GM12878 (cell line): ENCODE results near the gene LTN1. TPM values are rescaled to one million over a fixed set of nuclear protein-coding genes. Genes with fewer than 3 reads are reported as not detected.
A peak's percentile ranks its signal among the peaks of the same experiment; 100 is the strongest.

Experiments
- CBFB ChIP-seq: IDR thresholded peaks from 2 replicates; pipeline ENCODE4 v1.6.1; 2016; ENCODE audit warnings: antibody characterized with exemption, low read depth
- CREM ChIP-seq: IDR thresholded peaks from 2 replicates; pipeline ENCODE4 v1.6.1; 2014; ENCODE audit warnings: antibody characterized with exemption, low read depth
- EGR1 ChIP-seq, 2 experiments: IDR thresholded peaks; 1 replicate in 1 of 2; 2 replicates in 1 of 2; pipeline ENCODE4 v1.6.1; 2011 to 2012; ENCODE audit warnings: low read depth in 2 of 2, low read length in 2 of 2, borderline replicate concordance in 1 of 2, mild to moderate bottlenecking in 1 of 2, moderate library complexity in 1 of 2
- FOS ChIP-seq: IDR thresholded peaks from 3 replicates; pipeline ENCODE4 v1.6.1; 2011; ENCODE audit warnings: borderline replicate concordance; ENCODE audit not compliant: insufficient read length; ENCODE audit errors: extremely low read depth
- FOXK2 ChIP-seq: fragments of 450-650 bp; IDR thresholded peaks from 2 replicates; pipeline ENCODE4 v1.6.1; 2017; ENCODE audit warnings: mild to moderate bottlenecking, moderate library complexity
- HCFC1 ChIP-seq: fragments of 150-350 bp; IDR thresholded peaks from 2 replicates; pipeline ENCODE4 v1.6.1; 2014; ENCODE audit warnings: low read length
- HDAC2 ChIP-seq: fragments of 200-600 bp; sonication (generic); IDR thresholded peaks from 2 replicates; pipeline ENCODE4 v1.6.1; 2017
- HDAC6 ChIP-seq: fragments of 200-600 bp; sonication (generic); IDR thresholded peaks from one replicate; pipeline ENCODE4 v1.8.0; 2017; ENCODE audit warnings: antibody characterized with exemption; ENCODE audit not compliant: unreplicated experiment
- MXI1 ChIP-seq: fragments of 150-350 bp; IDR thresholded peaks from 2 replicates; pipeline ENCODE4 v1.6.1; 2011; ENCODE audit warnings: low read depth, mild to moderate bottlenecking, inconsistent platforms, low read length, improper control_type of control experiment
- NFXL1 ChIP-seq: fragments of 450-650 bp; IDR thresholded peaks from 2 replicates; pipeline ENCODE4 v1.6.1; 2017; ENCODE audit warnings: antibody characterized with exemption, mild to moderate bottlenecking, borderline replicate concordance
- NFYB ChIP-seq: IDR thresholded peaks from 2 replicates; pipeline ENCODE4 v1.6.1; 2011; ENCODE audit warnings: low read depth, mild to moderate bottlenecking, low read length, improper control_type of control experiment, moderate library complexity; ENCODE audit not compliant: insufficient read depth
- NRF1 ChIP-seq: conservative IDR thresholded peaks from 2 replicates; pipeline ENCODE4 v1.6.1; 2011; ENCODE audit warnings: mild to moderate bottlenecking, low read depth, low read length, improper control_type of control experiment
- RAD21 ChIP-seq: IDR thresholded peaks from 2 replicates; pipeline ENCODE4 v1.6.1; 2011; ENCODE audit warnings: mild to moderate bottlenecking, low read depth, low read length, moderate library complexity; ENCODE audit not compliant: insufficient read depth
- SMARCA5 ChIP-seq: fragments of 450-650 bp; IDR thresholded peaks from 2 replicates; pipeline ENCODE4 v1.6.1; 2017; ENCODE audit warnings: mild to moderate bottlenecking
- SPI1 ChIP-seq: IDR thresholded peaks from 2 replicates; pipeline ENCODE4 v1.6.1; 2011; ENCODE audit warnings: low read depth, mild to moderate bottlenecking, low read length, moderate library complexity, borderline replicate concordance; ENCODE audit not compliant: insufficient read depth
- STAT3 ChIP-seq: IDR thresholded peaks from 2 replicates; pipeline ENCODE4 v1.6.1; 2011; ENCODE audit warnings: low read depth, low read length, improper control_type of control experiment
- TBL1XR1 ChIP-seq: IDR thresholded peaks from 2 replicates; pipeline ENCODE4 v1.6.1; 2012; ENCODE audit warnings: low read depth, low read length, improper control_type of control experiment
- ZNF274 ChIP-seq: IDR thresholded peaks from one replicate; pipeline ENCODE4 v1.8.0; 2011; ENCODE audit not compliant: insufficient read length, insufficient read depth
- ZNF384 ChIP-seq: IDR thresholded peaks from 2 replicates; pipeline ENCODE4 v1.6.1; 2012; ENCODE audit warnings: low read depth, mild to moderate bottlenecking, low read length, improper control_type of control experiment, borderline replicate concordance
- polyA plus RNA-seq, 11 experiments: library from polyadenylated mRNA; depleted of rRNA in 4 of 11; unstranded in 6 of 11; stranded (reverse) in 5 of 11; fragments of >200 nt; fragmentation: Nextera tagmentation in 4 of 11; fragmentation: Illumina TruSeq in 1 of 11; extraction: Ambion mirVana in 4 of 11; extraction: Trizol in 1 of 11; gene quantifications; 1 replicate in 1 of 11; 2 replicates in 10 of 11; pipeline versions ENCODE4 v1.2.1 to v1.2.3, GENCODE V29; 2011 to 2016; ENCODE audit warnings: inconsistent platforms in 2 of 11, missing spikeins in 2 of 11, low read depth in 1 of 11
- total RNA-seq, 4 experiments: library from RNA; depleted of rRNA in 3 of 4; stranded (reverse); fragments of >200 nt in 3 of 4; fragmentation: Illumina TruSeq in 1 of 4; extraction: Trizol in 1 of 4; gene quantifications; 2 replicates each; pipeline versions ENCODE4 v1.2.1 to v1.2.3, GENCODE V29; 2013 to 2021
- TF ChIP-seq, protein P1 (sequence below): fragments of 450-650 bp; IDR thresholded peaks from 2 replicates; pipeline ENCODE4 v1.6.1; 2017; ENCODE audit warnings: low read depth, mild to moderate bottlenecking, moderate library complexity
- TF ChIP-seq, protein P2 (sequence below): IDR thresholded peaks from 2 replicates; pipeline ENCODE4 v1.6.1; 2012; ENCODE audit warnings: mild to moderate bottlenecking, low read depth, low read length
- TF ChIP-seq, protein P3 (sequence below): fragments of 450-650 bp; IDR thresholded peaks from 2 replicates; pipeline ENCODE4 v1.6.1; 2016; ENCODE audit warnings: mild to moderate bottlenecking
- TF ChIP-seq, protein P4 (sequence below): fragments of 450-650 bp; IDR thresholded peaks from 2 replicates; pipeline ENCODE4 v1.6.1; 2017; ENCODE audit warnings: borderline replicate concordance

LTN1 gene
- total and polyA plus RNA-seq, 10 of the 15 experiments (the other 5 are each of a cell fraction or from before 2014, with no cell fraction given), result 3.5 to 17.3 (median 12.3) TPM

DNA sequence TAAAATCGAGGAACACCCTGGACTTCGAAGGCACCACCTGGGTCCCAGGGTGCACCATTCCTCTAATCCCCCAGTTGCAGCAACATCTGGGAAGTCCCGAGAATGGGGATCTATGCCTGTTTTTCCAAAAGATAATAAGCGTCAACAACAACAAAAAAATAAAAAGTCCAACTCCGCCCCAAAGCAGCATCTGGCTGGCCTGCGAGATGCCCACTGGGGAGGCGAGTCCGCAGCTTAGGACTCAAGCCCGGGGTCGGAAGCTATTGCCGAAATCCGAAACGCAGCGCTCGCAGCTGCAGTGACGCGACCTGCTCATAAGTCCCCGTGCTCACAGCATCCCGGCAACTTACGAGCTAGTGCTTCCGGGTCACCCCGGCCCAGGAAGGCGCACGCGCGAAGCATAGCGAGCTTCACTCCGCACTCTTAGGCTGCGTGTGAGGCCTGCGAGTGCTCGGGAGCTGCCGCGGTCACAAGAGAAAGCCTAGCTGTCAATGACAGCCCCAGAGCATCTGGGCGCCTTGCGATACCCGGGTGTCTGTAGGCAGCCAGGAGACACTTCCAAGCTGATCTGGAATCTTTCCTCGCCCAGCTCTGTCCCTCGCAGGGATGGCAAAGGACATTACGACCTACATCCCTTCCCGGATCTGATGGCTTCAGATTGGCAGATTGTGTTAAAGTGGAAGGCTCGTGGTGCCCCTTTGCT lies 9.9 kb upstream of the LTN1 start (continued):
- TF ChIP-seq EGR1 (IDR thresholded peaks at IDR 0.05; ENCODE audit: borderline replicate concordance in 1 of 2, low read depth in 2 of 2, low read length in 2 of 2) (no peak), MXI1 (peak; percentile 90), FOS (no peak), ZNF274 (no peak), SPI1 (no peak), NFXL1 (no peak), HCFC1 (peak; percentile 62), CBFB (peak; percentile 82; the same call in 1 of the 2 replicates), ZNF384 (no peak), HDAC6 (no peak), SMARCA5 (0 out of 2 replicates have a peak, but pooled peaks have one; percentile 51), TBL1XR1 (peak; percentile 77), CREM (peak; percentile 79), NRF1 (peak; percentile 41), RAD21 (no peak), STAT3 (no peak), NFYB (no peak), FOXK2 (peak; percentile 35; the same call in 1 of the 2 replicates), HDAC2 (no peak)
- TF ChIP-seq, protein P1, sequence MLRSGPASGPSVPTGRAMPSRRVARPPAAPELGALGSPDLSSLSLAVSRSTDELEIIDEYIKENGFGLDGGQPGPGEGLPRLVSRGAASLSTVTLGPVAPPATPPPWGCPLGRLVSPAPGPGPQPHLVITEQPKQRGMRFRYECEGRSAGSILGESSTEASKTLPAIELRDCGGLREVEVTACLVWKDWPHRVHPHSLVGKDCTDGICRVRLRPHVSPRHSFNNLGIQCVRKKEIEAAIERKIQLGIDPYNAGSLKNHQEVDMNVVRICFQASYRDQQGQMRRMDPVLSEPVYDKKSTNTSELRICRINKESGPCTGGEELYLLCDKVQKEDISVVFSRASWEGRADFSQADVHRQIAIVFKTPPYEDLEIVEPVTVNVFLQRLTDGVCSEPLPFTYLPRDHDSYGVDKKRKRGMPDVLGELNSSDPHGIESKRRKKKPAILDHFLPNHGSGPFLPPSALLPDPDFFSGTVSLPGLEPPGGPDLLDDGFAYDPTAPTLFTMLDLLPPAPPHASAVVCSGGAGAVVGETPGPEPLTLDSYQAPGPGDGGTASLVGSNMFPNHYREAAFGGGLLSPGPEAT, result peak; percentile 77; the same call in 1 of the 2 replicates
- TF ChIP-seq, protein P2, sequence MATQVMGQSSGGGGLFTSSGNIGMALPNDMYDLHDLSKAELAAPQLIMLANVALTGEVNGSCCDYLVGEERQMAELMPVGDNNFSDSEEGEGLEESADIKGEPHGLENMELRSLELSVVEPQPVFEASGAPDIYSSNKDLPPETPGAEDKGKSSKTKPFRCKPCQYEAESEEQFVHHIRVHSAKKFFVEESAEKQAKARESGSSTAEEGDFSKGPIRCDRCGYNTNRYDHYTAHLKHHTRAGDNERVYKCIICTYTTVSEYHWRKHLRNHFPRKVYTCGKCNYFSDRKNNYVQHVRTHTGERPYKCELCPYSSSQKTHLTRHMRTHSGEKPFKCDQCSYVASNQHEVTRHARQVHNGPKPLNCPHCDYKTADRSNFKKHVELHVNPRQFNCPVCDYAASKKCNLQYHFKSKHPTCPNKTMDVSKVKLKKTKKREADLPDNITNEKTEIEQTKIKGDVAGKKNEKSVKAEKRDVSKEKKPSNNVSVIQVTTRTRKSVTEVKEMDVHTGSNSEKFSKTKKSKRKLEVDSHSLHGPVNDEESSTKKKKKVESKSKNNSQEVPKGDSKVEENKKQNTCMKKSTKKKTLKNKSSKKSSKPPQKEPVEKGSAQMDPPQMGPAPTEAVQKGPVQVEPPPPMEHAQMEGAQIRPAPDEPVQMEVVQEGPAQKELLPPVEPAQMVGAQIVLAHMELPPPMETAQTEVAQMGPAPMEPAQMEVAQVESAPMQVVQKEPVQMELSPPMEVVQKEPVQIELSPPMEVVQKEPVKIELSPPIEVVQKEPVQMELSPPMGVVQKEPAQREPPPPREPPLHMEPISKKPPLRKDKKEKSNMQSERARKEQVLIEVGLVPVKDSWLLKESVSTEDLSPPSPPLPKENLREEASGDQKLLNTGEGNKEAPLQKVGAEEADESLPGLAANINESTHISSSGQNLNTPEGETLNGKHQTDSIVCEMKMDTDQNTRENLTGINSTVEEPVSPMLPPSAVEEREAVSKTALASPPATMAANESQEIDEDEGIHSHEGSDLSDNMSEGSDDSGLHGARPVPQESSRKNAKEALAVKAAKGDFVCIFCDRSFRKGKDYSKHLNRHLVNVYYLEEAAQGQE, result no peak
- TF ChIP-seq, protein P3, sequence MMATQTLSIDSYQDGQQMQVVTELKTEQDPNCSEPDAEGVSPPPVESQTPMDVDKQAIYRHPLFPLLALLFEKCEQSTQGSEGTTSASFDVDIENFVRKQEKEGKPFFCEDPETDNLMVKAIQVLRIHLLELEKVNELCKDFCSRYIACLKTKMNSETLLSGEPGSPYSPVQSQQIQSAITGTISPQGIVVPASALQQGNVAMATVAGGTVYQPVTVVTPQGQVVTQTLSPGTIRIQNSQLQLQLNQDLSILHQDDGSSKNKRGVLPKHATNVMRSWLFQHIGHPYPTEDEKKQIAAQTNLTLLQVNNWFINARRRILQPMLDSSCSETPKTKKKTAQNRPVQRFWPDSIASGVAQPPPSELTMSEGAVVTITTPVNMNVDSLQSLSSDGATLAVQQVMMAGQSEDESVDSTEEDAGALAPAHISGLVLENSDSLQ, result peak; percentile 66
- TF ChIP-seq, protein P4, sequence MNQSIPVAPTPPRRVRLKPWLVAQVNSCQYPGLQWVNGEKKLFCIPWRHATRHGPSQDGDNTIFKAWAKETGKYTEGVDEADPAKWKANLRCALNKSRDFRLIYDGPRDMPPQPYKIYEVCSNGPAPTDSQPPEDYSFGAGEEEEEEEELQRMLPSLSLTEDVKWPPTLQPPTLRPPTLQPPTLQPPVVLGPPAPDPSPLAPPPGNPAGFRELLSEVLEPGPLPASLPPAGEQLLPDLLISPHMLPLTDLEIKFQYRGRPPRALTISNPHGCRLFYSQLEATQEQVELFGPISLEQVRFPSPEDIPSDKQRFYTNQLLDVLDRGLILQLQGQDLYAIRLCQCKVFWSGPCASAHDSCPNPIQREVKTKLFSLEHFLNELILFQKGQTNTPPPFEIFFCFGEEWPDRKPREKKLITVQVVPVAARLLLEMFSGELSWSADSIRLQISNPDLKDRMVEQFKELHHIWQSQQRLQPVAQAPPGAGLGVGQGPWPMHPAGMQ, result no peak
